NCI-H187 (cell line): ENCODE measurements around the gene THAP4.

Experiments used
- DNase-seq, 2 experiments: peaks; one replicate each; lab custom pipeline; 2025; lab: John Stamatoyannopoulos, UW

Gene THAP4

GRCh38 chr2:241638940-241639339 is 2.0 kb upstream of the THAP4 start:
- DNase-seq: no peak

- DNase-seq: no peak
Measured at GRCh38 chr2:241637795-241638660, 1.1 kb upstream of the THAP4 start.

DNA sequence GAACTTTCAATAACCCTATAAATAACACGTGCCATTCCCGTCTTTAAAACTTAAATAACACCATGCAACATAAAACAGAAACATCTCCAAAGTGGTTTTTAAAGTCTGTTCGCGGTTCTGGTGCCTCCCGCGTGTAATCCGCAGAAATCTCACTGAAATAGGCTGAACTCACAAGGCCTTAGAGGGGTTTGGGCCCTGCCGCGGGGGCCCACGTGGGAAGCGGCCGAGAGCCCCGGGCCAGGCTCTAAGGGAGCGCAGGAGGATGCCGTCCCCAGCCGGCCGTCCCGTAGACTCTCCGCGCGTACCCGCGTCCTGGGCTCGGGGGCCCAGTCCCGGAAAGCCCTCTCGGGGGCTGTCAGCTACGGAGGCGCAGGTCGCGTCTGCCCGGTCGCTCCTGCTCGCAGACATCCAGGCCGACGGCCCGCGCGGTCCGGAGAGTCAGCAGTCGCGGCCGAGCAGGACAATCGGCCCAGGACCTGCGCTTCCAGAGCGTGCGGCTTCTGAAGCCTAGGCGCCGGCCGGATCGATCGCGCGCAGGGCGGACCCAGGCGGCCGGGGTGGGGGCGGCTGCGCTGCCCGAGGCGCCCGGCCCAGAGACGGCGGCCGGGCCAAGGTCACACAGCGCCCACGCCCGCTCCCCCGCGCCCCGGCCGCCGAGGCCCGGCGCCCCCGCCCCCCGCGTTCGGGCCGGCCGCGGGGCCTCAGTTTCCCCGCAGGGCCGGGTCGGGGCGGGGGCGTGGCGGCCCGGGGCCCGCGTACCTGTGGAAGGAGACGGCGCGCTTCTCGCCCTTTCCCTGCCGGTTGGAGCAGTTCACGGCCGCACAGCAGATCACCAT is 558 bp downstream of the THAP4 start:
- DNase-seq: no peak

GRCh38 chr2:241635756-241636155 is 1.2 kb downstream of the THAP4 start:
- DNase-seq: no peak

DNA sequence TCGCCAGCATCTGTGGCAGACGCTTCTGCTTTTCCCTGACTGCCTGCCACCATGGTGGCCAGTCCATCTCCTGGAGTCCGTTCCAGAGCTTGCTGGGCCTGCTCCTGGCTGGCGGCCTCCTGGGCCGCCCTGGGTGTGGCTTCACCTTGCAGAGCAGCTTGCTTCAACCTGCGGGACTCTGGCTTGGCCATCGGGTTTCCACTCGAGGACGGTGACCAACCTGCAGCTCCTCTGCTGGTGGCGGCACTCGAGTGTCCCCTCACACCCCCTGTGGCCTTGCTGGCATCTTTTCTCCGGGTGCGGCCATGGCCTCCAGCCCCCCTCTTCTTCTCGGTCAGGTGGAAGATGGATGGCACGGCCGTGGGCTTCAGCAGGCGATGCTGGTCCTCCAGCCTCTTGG is 3.4 kb downstream of the THAP4 start:
- DNase-seq: no peak

GRCh38 chr2:241632478-241633325 is 4.3 kb downstream of the THAP4 start:
- peak; percentile 31 to 32 for DNase-seq

GRCh38 chr2:241629762-241630435 is 7.1 kb downstream of the THAP4 start:
- no peak for DNase-seq

DNA sequence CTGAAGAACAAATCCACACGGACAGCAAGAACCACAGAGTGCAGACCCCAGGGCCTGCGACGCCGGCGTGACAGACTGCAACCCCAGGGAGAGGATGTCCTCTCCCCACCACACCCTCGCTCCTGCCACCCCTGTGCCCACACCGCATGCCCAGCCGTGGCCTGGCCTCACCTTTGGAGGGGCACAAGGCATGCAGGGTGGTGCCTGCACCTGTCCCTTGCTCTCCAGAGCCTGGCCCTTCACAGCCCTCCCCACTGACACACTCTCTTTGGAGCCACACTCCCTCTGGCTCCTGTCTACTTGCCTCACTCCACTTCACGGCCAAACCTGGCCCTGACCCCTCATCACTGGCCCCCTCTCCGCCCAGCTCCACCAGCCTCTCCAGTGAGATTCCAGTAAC is 9.3 kb downstream of the THAP4 start:
- no peak for DNase-seq

DNA sequence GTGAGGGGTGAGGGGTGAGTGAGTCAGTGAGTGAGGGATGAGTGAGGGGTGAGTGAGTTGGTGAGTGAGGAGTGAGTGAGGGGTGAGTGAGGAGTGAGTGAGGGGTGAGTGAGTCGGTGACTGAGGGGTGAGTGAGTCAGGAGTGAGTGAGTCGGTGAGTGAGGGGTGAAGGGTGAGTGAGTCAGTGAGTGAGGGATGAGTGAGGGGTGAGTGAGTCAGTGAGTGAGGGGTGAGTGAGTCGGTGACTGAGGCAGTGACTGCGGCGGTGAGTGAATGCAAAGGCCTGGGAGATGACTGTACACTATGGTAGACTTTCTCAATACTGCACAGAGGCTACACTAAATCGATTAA is 16.6 kb downstream of the THAP4 start:
- no peak for DNase-seq

DNA sequence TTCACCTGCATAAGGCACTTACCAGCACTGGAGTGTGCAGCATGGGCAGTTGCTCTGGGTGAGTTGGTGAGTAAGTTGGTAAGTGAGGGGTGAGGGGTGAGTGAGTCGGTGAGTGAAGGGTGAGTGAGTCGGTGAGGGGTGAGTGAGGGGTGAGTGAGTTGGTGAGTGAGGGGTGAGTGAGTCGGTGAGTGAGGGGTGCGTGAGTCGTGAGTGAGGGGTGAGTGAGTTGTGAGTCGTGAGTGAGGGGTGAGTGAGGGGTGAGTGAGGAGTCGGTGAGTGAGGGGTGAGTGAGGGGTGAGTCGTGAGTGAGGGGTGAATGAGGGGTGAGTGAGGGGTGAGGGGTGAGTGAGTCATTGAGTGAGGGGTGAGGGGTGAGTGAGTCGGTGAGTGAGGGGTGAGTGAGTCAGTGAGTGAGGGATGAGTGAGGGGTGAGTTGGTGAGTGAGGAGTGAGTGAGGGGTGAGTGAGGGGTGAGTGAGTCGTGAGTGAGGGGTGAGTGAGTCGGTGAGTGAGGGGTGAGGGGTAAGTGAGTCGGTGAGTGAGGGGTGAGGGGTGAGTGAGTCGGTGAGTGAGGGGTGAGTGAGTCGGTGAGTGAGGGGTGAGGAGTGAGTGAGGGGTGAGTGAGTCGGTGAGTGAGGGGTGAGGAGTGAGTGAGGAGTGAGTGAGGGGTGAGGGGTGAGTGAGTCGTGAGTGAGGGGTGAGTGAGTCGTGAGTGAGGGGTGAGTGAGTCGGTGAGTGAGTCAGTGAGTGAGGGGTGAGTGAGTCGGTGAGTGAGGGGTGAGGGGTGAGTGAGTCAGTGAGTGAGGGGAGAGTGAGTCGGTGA is 17.1 kb downstream of the THAP4 start:
- no peak for DNase-seq

- no peak for DNase-seq
Measured at GRCh38 chr2:241618829-241619228, 18.1 kb downstream of the THAP4 start.

DNA sequence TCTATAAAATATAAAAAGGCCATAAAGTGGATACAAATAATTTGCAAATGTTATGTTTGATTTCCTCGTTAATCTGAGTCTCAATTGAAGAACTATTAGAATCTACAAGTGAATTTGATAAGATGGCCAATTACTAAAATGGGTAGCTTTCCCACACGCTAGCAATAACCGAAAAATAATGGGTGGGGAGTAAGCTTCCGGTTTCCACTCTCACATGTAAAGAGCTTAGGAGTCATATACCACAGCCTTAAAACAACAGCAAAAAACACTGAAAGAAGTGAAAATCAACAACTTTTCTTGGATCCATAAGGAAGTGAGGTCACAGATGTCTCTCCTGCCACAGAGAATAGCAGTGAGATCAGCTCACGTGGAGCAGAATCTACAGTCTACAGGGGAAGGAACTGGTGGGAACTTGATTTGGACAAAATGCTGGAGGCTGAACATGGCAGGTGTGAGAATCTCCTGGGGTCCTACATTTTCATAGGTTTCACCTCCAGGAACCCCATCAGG is 18.6 kb downstream of the THAP4 start:
- no peak for DNase-seq

DNA sequence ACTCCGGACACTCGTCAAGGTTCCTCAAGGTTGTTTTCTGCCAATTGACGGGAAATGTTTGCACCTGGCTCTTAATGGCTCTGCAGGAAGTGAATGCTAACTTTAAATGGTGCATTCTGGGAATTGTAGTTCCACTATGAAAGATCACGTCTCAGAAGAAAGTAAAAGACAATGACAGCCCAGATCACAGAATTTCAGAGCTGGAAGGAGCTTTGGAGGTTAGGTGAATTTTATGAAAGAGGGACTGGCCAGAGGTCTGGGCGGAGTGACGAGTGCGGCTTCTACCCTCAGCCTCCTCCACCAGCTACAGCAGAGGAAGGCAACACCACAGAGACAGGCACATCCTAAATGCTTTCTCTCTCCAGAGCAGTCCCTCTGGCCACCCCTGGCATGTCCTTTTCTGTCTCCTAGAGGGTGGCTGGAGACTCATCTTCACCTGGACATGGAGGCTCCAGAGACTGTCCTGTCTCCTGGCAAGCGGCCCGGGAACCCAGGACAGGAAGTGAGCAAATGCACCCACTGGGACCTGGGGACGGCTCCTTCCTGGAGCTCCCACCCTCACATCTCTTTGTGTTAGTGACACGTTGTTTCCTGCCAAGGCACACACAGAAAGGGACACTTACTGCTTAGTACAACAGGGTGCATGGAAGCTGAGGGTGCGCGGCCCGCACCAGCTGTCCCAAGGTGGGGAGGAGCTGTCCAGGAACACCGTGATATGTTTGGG is 19.4 kb downstream of the THAP4 start:
- DNase-seq: no peak

DNA sequence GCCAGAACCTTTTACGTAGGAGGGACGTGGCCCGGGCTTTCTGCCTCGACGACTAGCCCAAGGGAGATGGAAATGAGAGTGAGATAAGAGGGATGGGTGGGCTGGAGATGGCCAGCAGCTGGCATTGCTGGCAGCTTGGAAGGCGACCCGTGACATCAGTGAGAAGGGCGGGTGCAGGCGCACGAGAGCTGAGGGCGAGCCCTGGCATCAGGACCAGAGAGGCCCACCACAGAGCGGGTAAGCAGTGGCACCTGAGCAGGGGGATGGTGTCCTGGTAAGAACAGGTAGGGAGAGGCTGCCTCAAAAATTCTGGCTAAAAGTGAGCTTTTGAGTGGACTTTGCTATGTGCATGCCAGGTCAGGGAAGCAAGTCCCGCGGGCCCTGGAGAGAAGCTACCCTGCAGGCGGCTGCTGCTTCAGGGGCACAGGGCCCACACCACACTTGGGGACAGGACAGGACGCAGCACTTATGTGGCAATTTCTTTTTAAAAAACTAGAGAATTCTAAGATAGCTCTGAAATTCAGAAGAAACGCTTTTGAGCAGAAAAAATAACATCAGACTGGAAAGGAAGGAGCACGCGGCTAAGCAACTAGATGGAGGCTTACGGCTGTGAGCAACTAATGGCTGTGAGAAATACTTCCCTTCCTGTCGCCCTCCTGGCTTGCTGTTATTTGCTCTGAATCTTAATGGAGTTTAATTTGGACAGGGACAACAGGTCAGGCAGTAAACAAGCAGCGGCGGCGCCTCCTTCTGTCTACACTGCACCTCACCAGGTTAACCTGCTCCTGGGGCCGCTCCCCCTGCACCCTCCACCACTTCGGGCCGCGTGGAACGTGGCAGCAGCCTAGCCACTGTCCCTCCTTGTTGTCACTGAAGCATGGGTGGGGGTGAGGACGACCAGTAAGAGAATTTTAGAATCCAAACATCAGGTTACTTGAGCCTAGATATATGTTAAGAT is 20.5 kb downstream of the THAP4 start:
- no peak for DNase-seq

DNA sequence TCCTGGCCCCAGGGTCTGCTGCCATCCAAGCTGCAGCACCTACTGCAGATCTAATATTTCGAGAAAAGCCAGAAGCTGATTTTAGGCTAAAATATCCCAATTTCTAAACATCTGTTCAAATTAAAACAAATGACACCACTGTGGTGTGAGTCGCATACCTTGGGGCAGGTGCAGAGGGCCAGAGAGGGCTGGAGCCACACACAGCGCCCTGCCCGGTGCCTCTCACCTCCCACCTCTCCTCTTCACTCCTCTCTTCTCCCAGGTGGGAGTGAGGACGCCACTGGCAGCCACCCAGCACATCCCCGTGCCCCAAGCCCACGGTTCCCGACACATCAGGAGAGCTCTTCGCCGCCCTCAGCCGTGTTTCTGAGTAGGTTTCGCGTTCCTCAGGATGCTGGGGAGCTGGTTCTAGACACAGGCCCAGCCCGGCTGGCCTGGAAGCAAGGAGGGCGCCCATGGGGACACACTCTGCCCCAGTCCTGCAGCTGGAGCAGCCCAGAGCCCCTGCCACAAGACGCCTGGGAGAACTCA is 21.4 kb downstream of the THAP4 start:
- DNase-seq: no peak

- no peak for DNase-seq
Measured at GRCh38 chr2:241615041-241615440, 21.9 kb downstream of the THAP4 start.

GRCh38 chr2:241613017-241613780 is 23.8 kb downstream of the THAP4 start:
- no peak for DNase-seq
